Activated CD8-positive, alpha-beta memory T cell treated with anti-CD3 and anti-CD28 coated beads for 24 hours (primary cell): ENCODE results near the gene C20orf204.
A peak's percentile ranks its signal among the peaks of the same experiment; 100 is the strongest.

Source experiments
- DNase-seq: peaks from one replicate; pipeline ENCODE4 v3.0.0-alpha.2; 2020

The C20orf204 gene

DNA sequence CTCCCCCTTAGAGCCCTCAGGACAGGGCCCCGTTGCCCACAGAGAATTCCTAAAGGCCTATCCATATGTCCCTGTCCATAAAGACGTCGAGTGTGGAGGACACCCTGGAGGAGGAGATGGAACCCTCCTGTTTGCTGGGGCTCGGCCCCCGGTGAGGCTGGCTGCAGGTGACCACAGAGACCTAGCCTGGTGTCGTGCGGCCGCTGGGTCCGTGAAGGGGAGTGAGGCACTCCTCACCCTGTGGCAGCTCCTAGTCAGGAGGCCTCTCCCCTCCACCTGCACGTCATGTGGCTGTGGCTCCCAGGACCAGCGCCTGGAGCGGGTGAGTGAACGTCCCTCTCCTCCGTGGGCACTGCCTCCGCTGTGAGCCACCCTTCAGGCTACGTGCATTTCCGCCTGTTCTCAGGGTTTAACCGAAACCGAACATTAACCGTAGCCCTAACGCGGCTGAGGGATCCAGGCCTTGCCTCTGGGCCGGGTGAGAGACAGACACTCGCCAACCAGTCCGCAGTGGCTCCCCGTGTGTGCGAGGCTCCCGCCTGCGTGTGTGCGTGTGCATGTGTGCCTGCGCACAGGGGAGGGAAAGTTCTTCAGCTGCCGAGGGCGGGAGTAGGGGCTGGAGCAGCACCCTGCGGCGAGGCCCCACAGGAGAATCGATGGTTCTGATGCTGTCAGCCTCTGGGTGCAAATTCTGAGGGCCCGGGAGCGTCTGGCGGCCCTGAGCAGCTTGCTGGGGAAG, 21.1 kb downstream of the C20orf204 start:
- no peak for DNase-seq

DNA sequence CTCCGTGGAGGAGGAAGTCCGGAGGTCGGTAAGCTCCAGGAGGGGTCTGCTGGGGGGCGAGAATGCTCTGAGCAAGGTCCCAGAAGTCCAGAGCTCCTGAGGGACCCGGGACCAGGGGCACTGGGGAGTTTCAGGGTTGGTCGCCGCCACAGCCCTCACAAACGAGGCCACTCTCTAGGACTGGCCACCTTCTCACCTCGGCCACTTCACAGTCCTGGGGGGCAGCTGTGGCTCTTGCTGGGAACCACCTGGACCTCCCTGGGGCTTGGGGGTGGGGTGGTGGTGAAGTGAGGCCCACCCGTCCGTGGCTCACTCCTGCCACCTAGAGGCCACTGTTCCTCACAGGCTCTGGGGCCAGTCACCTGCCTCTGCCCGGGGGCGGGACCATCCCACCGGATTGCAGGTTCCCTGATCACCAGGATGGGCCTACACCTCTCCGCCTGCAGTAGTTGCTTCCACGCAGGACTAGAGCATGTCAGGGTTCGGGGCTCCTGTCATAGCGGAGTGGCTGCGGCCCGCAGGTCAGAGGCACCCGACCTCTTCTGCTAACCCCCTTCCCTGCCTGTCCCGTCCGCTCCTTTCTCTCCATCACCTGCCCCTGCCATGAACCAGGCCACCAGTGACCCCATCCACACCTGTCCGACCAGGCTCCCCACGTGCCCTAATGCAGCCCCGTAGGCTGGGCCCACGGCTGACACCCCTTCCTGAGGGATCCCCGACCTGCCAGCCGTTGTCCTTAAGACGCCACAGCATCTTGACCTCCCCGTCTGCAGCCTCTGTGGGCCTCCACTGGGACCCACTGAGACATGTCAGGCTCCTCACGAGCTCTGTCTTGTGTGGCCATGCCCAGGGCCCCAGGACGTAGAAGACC, 21.9 kb downstream of the C20orf204 start:
- DNase-seq = peak; percentile 94

DNA sequence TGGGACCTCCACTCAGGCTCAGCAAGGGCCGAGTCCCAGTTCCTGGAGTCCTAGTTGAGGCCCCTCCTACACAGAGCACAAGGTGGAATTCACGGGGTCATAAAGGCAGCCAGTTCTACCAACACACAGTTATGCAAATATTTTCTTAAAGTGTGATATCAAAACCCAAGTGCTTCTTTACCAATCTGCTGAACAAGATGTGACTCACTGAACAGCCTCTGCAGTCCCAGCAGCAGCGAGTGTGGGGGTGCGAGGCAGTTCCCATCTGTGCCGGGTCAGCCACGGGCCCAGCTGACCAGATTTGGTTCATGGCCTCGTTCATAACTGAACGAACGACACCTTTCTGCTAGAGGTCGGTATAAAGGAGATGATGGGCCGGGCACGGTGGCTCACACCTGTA, 22.6 kb downstream of the C20orf204 start:
- DNase-seq = no peak

DNA sequence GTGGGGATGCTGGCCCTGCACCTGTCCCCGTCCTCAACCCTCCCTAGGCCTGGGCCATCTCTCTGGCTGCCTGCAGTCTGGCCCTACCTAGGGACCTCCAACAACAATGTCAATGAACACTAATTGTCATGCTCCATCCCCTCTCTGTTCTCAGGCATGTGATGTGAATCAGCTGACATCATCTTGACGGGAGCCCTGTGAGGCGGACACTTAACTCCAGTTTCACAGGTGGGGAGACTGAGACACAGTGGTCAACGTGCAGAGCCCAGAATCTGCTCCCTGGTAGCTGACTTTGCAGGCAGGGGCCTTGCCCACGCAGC, 26.3 kb downstream of the C20orf204 start:
- DNase-seq = no peak

DNA sequence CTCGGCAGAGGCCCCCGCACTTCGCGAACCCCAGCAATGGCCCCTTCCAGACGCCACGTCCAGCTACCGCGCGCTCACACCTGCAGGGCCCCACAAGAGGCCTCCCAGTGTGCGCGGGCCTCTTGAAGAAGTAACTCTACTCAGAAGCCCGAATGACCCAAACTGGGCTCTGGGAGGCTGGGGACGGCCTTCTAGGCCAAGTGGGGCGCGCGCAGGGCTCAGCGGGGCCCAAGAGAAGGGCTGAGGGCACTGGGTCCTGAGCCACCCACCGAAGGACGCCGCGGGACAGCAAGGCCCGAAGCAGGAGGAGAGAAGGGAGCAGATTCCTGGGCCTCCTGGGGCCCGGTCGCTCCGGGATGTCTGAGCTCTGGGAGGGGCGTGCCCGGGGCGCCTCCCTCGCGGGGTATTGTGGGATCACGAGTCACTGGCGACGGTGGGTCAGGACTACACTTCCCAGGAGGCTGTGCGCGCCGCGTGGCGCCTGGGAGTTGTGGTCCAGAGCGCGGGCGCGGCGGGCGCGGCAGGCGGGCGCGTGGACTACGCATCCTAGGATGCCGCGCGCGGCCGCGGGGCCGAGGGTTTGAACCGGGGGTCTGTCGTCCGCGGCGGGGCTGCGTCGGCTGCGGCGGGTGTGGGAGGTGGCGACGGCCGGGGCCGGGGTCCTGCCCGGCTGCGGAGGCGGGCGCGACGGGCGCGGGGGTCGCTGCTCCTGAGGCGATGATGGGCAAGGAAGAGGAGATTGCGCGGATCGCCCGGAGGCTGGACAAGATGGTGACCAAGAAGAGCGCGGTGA, 26.8 kb downstream of the C20orf204 start, which contains the start of gene TCEA2:
TSS of gene TCEA2 (plus strand) at position 603 of the 793 bp plus-strand sequence. CDS start at position 718, 115 bp downstream.
- DNase-seq = peak; percentile 96

DNA sequence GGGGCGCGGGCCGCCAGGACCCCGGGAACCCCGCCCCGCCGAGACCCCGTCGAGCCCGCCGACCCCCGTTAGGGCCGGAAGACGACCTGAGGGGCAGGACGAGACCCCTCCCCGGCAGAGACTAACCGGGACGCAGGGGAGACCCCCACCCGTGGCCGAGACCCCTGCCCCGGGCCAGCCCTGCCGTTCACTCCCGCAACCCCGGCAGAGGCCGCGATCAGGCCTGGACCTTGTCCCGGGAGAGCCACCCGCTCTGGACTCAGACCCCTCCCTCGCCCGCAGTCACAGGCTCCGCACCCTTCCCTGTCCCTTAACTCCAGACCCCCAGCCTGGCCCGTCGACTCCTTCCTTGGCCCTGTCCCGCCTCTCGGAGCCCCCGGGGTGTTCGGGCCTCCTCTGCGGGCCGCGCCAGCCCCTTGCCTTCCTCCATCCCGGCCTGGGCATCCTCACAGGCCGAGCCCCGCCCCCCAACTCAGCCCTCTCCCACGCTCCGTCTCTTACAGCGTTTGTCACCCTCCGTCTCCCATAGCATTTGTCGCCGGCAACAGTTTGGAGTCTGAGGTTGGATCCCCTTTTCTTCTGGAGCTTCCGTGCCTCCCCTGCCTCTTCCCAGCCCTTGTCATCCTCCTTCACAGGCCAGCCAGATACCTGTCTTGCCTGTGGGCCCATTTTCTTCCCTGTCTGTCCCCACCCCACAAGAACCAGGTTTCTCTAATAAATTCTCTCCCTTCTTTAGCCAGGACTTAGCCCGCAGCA, 27.6 kb downstream of the C20orf204 start:
- peak; percentile 75 for DNase-seq

DNA sequence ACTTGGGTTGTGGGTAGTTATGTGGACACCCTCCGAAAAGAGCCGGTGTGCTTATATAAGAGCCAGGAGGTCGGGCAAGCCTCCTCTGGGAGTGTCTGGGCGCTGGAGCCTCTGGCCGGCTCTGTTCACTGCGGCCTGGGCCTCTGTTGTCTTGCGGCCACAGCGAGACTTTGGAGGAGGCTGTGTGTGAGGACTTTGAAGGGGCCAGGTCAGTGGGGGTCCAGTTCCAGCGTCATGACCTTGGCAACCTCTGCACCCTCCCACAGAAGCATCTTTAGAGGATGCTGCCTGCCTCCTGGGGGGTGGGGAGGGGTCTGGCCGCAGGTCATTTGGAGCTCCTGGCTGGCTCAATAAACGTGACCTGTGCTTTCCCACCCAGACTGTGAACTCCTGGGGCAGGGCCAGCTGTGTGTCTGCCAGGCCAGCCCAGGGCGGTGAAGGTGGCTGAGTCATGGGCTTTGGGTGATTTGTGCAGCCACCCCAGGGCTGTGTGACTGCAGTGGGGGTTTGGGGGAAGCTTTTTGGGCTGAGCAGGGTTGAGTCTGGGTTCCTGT, 28.2 kb downstream of the C20orf204 start:
- no peak for DNase-seq

DNA sequence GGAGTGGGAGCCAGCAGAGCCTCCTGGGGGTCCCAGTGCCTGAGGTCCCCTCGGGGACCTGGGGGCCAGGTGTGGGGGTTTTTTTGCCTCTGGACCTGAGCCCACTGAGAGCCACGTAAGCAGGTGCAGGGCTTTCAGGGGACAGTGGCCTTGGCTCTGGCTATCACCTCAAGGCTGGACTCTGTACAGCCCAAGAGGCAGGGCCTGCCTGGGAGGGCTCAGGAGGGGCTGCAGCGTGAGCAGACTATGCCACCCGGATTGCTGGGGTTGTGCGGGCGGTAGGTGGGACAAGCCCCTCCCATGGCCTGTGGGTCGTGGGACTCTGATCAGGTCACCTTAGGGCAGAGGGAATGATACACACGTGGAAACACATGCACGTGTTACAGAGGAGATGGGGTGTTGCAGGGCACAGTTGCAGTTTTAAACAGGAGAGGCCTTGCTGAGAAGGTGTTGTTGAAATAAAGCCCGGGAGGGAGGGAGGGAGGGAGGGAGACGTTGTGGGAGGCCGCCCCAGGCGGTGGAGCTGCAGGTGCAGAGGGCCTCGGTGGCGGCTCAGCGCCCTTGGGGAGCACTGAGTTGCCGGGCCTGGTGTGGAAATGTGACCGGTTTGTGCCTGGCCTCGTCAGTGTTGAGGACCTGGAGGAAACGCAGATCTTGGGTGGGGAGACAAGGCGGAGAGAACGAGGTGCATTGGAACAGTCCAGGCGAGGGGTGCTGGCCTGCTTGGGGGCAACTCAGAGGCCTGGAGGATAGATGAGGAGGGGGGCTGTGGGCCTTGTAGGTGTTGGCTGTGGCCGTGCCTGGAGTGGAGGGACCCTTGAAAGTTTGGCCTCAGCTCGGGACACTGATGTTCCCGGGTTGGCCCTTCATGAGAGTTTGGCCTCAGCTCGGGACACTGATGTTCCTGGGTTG, 29.3 kb downstream of the C20orf204 start:
- no peak for DNase-seq

DNA sequence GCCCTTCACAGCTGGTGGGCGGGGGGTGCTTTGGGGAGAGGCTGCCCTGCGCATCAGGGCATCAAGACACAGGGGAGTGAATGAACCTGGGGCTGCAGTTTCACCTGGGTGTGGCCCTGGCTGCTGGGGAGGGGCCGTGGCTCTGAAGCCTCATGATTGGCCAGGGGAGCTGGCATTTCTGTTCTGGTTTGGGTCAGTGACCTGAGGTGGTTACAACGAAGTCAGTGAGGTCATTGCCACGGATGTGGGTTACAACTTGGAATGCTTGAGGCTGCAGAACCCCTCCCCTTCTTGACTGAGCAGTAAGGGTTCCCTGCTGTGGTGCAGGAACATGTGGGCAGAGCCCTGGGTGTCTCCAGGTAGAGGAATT, 30.0 kb downstream of the C20orf204 start:
- DNase-seq = no peak

DNA sequence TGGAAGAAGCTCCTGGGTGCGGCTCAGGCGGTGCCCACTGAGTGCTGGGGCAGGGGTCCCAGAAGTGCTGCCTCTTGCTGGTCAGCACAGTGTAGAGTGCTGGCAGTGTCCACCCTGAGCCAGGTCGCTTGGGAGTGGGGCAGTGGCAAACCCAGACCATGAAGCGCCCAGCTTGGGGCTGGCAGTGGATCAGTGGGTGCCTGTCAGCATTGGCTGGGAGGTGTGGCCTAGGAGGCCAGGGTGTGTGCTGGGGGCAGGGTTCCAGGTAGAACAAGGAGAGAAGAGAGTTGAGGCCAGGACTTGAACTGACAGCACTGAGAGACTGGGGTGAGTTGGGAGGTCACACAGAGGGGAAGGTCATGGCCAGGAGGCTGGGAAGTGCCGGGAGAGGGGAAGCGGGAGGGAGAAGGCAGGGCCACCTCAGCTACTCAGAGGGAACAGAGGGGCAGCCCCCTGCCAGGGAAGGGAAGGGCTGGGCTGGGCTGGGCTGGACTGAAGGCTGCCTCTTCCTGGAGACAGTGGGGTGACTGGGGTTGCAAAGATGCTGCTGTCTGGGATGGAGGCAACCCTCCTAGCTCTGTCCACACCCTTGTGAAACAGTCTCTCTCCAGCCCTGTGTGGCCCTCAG, 31.1 kb downstream of the C20orf204 start:
- no peak for DNase-seq

DNA sequence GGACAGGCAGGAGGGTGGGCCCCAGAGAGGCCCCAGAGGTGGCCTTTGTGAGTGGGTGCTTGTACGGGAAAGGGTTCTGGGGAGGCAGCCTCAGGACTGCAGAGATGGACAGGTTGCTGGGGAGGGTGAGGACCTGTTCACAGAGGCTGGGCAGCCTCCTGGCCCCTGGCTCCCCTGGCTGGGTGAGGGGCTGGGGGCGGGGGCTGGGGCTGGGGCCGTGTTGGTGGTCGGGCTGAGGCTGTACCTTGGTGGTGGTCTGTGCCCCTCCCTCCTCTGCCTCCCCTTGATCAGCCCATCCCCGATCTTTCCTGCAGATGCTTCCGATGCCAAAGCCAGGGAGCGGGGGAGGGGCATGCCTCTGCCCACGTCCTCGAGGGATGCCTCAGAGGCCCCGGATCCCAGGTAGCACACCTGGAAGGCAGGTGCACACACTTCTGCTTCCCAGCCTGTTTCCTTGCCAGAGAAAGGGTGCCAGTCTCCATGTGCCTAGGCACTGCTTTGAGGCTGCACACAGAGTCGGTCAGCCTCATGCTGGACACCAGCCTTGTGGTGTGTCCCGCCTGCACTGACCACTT, 31.8 kb downstream of the C20orf204 start:
- no peak for DNase-seq

DNA sequence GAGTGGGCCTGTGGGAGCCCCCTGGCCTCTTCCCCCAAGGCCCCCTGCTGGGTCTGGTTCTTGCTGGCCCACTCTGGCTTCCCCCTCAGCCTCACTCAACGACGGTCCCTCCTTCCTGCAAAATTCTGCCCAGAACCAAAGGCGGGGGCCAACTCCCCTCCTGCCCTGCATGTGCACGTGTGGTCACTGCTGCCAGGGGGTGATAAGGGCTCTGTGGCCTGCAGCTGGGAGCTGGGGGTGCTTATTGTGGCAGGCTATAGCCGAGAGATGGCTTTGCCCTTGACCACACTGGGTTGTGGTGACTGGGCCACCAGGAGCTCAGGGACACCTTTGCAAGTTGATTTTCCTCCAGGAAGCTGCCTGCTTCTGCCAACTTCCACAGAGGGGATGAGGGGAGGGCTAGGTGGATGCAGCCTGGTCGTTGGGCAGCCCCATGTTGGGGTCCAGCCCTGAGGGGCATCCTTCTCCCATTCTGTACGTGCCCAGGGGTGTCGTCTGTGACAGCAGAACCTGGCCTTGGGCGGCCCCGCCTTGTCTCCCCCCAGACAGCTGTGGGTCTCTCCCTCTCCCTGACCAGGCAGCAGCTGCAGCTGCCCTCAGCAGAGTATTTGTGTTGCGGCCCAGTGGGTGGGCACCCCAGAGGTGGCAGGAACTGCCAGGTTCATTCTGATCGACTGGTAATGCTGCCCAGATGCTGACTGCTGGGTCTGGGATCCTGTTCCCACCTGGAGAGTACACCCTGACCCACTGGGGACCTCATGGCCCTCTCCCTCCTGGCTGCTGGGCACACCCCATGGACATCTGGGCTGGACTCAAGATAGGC, 32.6 kb downstream of the C20orf204 start:
- no peak for DNase-seq

DNA sequence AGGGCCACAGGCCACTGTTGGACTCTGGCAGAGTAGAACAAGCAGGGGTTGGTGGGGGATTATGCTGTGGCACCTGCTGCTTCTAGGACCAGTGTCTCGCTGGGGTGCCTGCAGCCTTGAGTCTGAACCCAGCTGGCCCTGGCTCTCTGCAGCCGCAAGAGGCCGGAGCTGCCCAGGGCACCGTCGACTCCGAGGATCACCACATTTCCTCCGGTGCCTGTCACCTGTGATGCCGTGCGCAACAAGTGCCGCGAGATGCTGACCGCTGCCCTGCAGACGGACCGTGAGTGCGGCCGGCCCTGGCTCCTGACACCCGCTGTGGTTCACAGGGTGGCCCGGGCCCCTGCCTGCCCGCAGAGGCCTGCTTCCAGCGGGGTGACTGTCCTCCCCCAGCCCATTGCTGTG, 33.2 kb downstream of the C20orf204 start:
- no peak for DNase-seq

DNA sequence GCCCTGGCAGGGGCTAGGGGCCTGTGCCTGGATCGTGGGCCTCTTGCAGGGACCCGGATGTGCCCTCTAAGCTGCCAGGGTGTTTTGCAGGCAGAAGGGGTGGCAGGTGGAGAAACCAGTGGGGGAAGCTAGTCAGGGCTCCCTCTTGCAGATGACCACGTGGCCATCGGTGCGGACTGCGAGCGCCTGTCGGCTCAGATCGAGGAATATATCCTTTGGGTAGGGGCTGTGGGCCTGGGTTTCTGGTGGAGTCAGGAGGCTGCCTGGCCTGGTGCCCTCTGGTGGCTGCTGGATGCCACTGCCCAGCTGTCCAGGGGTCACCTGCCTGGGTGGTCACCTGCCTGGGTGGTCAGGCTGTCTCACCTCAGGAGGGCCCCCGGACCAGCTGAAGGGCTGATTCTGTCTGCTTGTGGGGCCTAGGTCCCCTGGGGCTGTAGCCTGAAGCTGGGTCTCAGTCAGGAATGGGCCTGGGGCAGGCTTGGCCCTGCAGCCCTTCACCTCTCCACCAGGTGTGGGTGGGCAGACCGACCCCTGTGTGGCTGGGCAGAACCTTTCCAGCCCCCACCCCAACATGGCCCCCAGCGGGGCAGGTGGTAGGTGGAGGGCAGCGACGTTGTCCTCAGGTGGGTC, 33.7 kb downstream of the C20orf204 start:
- no peak for DNase-seq

DNA sequence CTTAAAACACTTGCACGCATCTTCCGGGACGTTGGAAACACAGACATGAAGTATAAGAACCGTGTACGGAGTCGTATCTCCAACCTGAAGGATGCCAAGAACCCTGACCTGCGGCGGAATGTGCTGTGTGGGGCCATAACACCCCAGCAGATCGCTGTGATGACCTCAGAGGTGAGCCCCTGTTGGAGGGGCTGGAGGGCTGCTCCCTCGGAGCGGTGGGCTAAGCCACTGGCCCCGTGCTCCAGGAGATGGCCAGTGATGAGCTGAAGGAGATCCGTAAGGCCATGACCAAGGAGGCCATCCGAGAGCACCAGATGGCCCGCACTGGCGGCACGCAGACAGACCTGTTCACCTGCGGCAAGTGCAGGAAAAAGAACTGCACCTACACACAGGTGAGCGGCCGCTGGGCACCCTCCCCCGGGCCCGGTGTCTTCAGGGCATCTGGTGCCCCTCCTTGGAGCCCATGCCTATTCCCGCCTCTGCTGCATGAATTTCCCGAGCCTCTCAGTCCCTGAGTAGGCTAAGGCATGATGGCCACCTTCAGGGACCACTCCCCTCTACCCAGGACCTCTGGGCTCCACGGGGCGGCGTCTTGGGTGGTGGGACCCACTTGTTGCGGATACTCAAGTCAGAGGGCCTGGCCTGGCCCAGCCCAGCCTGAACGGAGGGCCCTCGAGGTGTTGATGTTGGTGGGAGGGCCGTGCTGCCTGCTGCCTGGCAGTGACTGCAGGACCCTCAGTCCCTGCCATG, 34.4 kb downstream of the C20orf204 start:
- no peak for DNase-seq

DNA sequence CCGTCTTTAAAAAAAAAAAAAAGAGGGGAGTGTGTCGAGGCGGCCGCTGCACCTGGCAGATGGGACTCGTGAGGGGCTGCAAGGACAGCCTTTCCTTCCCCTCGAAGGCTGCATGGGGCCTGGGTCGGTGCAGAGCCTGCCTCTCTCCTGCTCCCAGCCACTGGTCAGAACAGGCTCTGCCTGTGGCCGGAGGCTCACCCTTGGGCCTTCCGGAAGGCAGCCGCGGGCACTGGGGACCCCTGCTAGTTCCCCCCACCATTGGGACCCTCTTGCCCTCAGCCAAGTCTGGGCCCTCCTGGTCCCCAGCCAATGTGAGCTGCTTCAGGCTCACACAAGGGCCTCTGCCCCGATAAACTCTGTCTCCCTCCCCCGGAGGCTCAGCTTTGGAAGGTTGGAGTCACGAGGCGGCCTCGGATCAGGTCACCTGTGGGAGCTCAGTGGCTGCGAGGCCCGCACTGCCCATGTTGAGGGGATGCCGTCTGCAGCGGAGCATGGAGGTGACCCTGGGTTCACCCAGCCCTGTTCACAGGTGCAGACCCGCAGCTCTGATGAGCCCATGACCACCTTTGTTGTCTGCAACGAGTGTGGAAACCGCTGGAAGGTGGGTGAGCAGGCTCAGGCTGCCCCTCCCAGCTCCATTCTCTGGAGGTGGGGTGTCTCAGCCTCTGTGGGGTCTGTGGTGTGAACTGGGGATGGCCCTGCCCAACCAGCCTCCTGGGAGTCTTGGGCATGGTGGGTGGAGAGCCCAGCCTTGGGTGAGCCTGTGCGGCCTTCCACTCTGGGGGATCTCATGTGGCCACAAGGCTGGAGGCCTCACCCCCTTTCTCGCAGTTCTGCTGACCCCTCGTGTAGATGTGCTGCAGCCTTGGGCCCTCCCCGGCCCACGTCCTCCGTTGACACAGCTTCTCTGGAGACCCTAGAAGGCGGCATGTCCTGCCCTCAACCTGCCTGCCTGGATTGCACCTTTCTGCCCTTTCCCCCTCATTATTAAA, 35.7 kb downstream of the C20orf204 start:
- DNase-seq = no peak

DNA sequence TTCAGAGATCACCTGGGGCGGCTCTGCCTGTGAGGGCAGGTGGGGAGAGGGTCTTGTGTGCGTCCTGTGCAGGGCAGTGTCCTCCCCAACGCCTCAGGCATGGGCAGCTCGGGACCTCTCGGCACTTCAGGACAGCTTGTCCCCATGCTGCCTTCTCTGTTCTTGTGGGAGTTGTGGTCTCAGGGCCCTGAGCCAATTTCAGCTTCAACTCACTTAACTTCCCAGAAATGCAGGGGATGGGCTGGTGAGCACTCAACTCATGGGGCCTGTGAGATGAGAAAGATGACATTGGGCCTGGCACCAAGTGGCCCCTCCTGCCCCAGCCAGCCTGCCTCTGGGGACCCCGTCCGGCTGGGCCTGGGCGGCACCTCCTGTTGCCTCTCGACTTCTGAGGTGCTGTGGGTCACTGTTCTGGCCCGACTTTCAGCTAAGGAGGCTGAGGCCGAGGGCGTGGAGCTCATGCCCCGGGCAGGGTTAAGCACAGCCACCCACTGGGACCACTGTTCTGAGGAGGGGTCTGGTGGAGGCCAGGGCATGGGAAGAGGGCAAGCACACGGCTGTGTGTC, 36.6 kb downstream of the C20orf204 start:
- no peak for DNase-seq
